GM18517 (cell line): ENCODE data around the gene JARID2.
"Not testable (repeated sequence)": the region's sequence is repeated elsewhere in the genome, so short reads cannot be mapped to it uniquely, and the experiment has no call there.

Experiments
- ATAC-seq: cut with Tn5 transposase; IDR thresholded peaks from one replicate; pipeline ENCODE4 v1.9.1; 2021; ENCODE audit warnings: mild to moderate bottlenecking, moderate library complexity; ENCODE audit not compliant: unreplicated experiment

The JARID2 gene

GRCh38 chr6:15287670-15288375 lies 42.0 kb downstream of the JARID2 start:
- ATAC-seq: peak; percentile 97

GRCh38 chr6:15288856-15289255 lies 43.0 kb downstream of the JARID2 start:
- ATAC-seq: no peak

- ATAC-seq: not testable (repeated sequence)
Measured at GRCh38 chr6:15289456-15289855, 43.6 kb downstream of the JARID2 start.

- no peak for ATAC-seq
Measured at GRCh38 chr6:15290067-15290680, 44.3 kb downstream of the JARID2 start.

GRCh38 chr6:15290962-15291704 lies 45.3 kb downstream of the JARID2 start:
- no peak for ATAC-seq

- ATAC-seq: no peak
Measured at GRCh38 chr6:15292721-15293302, 46.9 kb downstream of the JARID2 start.

- ATAC-seq: no peak
Measured at GRCh38 chr6:15293674-15294073, 47.8 kb downstream of the JARID2 start.

- ATAC-seq: no peak
Measured at GRCh38 chr6:15294504-15294903, 48.6 kb downstream of the JARID2 start.

GRCh38 chr6:15296249-15296648 lies 50.4 kb downstream of the JARID2 start:
- ATAC-seq: no peak

- ATAC-seq: peak; percentile 51
Measured at GRCh38 chr6:15296735-15297134, 50.9 kb downstream of the JARID2 start.

- not testable (repeated sequence) for ATAC-seq
Measured at GRCh38 chr6:15297167-15297566, 51.3 kb downstream of the JARID2 start.

- ATAC-seq: no peak
Measured at GRCh38 chr6:15297895-15298590, 52.2 kb downstream of the JARID2 start.

GRCh38 chr6:15299430-15300131 lies 53.7 kb downstream of the JARID2 start:
- ATAC-seq: peak; percentile 78

GRCh38 chr6:15301179-15302006 lies 55.5 kb downstream of the JARID2 start:
- no peak for ATAC-seq

GRCh38 chr6:15303162-15303919 lies 57.5 kb downstream of the JARID2 start:
- ATAC-seq: no peak

- no peak for ATAC-seq
Measured at GRCh38 chr6:15303920-15304291, 58.0 kb downstream of the JARID2 start.

- ATAC-seq: no peak
Measured at GRCh38 chr6:15304337-15305042, 58.6 kb downstream of the JARID2 start.

- peak; percentile 46 for ATAC-seq
Measured at GRCh38 chr6:15305496-15305895, 59.6 kb downstream of the JARID2 start.
